GM12801 (cell line): Measurements from ENCODE around the gene SP110.

ENCODE experiments used
- TF ChIP-seq, protein P1 (sequence below): IDR thresholded peaks from one replicate; pipeline ENCODE4 v1.5.1; 2011; ENCODE audit warnings: control low read depth; ENCODE audit not compliant: insufficient read length; ENCODE audit errors: extremely low read depth

The SP110 gene

DNA sequence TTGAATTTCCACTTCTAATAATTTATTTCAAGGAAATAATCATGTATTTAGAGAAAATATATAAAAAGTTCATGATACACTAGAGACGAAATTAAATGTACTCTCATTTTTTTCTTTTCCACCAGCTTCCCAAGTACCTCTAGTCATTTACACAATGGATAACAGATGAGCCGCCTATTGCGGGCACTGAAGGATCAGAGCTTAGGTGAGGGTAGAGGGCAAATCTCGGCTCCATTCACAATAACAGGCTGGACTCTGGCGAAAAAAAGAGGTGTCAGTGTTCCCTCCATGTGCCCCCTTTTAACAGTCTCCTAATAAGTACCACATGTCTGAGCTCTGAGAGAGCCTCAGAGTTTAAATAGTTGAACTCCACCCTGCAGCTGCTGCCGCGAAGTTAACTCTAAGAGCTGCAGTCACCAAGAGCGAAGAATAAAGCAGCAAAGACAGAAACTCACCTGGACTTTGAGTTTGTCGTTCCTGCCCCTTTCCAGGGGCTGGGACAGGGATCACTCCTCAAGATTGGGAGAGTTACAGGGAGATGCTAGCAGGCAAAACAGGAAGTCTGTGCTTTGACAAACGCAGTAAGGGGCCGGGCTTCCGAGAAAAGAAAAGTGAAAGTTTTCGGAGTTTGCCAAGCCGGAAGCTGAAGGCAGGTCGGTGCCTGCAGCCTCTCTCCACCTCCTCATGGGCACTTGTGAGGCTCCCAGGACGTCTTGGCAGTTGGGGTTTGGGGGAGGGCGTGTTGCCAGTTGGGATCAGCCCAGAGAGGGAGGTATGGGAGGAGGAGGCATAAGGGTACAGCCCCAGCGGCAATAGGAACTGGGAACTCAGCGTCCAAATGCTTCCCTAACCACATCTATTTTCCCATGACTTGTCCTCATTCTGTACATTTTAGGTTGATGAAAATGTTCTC lies at the start of gene SP110:
Gene SP110, minus strand, starts transcription at position 566 of the 913 bp plus-strand sequence. CDS start 3,057 bp downstream, outside the sequence.
- TF ChIP-seq, protein P1, sequence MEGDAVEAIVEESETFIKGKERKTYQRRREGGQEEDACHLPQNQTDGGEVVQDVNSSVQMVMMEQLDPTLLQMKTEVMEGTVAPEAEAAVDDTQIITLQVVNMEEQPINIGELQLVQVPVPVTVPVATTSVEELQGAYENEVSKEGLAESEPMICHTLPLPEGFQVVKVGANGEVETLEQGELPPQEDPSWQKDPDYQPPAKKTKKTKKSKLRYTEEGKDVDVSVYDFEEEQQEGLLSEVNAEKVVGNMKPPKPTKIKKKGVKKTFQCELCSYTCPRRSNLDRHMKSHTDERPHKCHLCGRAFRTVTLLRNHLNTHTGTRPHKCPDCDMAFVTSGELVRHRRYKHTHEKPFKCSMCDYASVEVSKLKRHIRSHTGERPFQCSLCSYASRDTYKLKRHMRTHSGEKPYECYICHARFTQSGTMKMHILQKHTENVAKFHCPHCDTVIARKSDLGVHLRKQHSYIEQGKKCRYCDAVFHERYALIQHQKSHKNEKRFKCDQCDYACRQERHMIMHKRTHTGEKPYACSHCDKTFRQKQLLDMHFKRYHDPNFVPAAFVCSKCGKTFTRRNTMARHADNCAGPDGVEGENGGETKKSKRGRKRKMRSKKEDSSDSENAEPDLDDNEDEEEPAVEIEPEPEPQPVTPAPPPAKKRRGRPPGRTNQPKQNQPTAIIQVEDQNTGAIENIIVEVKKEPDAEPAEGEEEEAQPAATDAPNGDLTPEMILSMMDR = no peak

DNA sequence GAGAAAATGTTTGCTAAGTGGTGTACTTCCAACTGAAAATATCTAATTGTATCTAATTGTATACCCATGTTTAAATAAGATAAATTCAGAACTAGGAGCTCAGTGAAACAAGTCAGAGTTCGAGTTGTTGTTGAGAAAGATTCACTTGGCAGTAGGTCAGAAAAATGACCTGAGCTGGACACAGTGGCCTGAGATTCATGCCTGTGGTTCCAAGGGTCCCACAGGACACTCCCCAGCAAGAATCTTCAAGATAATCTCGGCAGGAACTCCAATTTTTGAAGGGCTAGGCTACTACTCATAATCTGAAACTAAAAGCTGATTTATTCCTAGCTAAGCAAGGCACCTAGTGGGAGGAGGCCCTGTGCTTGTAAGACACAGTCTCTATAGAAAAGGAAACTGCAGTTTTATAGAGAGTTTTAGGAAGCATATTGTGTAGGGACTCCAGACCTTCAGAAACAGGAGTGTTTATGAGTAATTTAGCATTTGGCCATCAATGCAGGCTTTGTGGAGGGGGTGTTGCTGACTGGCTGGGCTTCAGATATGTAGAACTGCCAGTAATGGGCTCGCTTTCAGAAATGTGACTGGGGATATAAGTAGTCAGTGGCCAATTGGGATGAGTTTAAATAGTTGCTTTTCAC lies 48.9 kb upstream of the SP110 start:
- TF ChIP-seq, protein P1 = no peak

DNA sequence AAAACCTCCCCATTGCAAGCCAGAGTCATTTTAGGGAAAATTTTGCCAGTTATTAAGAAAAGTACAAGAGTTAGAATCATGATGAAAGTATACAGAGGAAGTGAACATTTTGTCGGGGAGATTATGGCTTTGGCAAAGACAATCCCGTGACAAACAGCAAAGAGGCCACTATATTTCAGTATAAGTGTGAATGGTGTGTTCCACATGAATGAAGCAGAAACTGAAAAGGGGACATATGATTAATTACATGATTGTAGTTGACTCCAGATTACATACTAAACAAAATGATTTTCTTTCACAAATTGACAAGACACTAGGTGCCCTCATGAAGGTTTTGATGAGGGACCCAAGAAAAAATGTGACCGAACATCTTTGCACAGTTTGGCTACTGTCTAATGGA lies 47.8 kb upstream of the SP110 start:
- TF ChIP-seq, protein P1 = no peak

DNA sequence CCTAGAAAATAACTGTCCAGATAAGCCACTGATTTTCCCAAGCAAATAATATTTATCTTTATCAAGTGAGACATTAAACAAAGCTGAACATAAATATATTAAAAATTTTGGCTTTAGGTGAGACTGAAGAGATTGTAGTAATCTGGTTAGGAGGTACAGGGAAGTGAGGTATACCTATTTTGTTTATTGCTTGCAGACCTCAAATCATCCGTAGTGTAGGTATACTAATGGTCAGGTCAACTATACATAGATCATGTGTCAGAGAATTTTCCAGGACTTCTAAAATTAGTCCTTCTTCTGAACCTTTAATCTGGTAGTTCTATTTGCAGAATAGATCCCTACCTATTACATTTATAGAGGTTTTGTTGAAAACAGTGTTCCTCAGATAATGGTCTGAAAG lies 47.3 kb upstream of the SP110 start:
- TF ChIP-seq, protein P1 = no peak

DNA sequence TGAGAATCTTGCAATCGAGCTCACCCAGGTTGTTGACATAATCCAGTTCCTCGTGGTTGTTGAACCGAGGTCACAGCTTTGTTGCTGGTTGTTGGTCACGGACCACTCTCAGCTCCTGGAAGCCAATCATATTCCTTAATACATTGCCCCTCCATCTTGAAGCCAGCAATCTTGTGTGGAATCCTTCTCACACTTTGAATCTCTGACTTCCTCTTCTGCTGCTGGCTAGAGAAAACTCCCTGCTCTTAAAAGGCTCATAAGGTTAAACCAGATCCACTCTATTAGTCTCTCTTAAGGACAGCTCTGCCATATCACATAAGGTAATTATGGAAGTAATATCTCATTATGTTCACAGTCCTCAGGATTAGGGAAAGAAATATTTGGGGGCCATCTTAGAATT lies 46.9 kb upstream of the SP110 start:
- TF ChIP-seq, protein P1 = no peak

DNA sequence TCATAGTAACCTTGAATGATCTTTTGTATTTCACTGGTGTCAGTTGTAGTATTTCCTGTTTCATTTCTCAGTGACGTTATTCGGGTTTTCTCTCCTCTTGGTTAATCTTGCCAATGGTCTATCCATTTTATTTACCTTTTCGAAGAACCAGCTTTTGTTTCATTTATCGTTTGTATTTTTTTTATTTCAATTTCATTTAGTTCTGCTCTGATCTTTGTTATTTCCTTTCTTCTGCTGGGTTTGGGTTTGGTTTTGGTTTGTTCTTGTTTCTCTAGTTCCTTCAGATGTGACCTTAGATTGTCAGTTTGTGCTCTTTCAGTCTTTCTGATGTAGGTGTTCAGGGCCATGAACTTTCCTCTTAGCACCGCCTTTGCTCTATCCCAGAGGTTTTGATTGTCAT lies 42.5 kb upstream of the SP110 start:
- TF ChIP-seq, protein P1 = no peak

DNA sequence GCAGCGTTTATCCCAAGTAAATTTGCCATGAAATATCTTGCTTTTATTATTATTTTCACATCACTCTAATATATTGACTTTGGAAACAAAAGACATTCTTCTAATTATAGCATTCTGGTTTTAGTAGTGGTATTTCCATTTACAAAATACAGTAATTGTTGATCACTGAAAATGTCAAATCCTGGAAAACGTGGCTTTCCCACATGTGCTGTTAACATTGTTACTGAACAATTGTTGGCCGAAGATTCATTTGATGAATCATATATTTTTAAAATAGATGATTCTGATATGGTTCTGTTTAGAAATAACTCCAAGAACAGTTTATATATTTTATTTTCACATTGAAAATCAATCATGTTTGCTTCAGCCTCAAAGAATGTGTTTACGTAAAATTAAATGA lies 38.7 kb upstream of the SP110 start:
- TF ChIP-seq, protein P1 = no peak
